Lung (tissue), 12 donors: ENCODE results near the gene TLR9. TPM values are rescaled to one million over a fixed set of nuclear protein-coding genes. Genes with fewer than 3 reads are reported as not detected.

Experiments used
- ATAC-seq: fragments of 200-7000 bp; cut with Tn5 transposase; one replicate; pipeline ENCODE4 v1.9.1; 2020; ENCODE audit warnings: moderate number of reproducible peaks; ENCODE audit not compliant: insufficient read depth, low FRiP score
- DNase-seq, 3 donors: peaks; one replicate each; pipeline ENCODE4 v3.0.0-alpha.2; 2013 to 2017
- H3K27ac ChIP-seq, 2 donors: one replicate each; pipeline ENCODE4 v1.5.1; 2013; ENCODE audit warnings: mild to moderate bottlenecking in 2 of 2, moderate library complexity in 2 of 2, control low read depth in 1 of 2, inconsistent platforms in 1 of 2, low read depth in 1 of 2, low read length in 1 of 2
- H3K27me3 ChIP-seq, 3 donors: one replicate each; pipeline ENCODE4 v1.5.1; 2013; ENCODE audit warnings: low read length in 2 of 3; ENCODE audit not compliant: control insufficient read depth in 3 of 3, insufficient read depth in 3 of 3
- H3K36me3 ChIP-seq, 4 donors: one replicate each; pipeline ENCODE4 v1.5.1; 2013; ENCODE audit warnings: low read length in 4 of 4, mild to moderate bottlenecking in 1 of 4, moderate library complexity in 1 of 4; ENCODE audit not compliant: control insufficient read depth in 4 of 4, insufficient read depth in 4 of 4
- H3K4me1 ChIP-seq, 5 donors: one replicate each; pipeline ENCODE4 v1.5.1; 2013; ENCODE audit warnings: low read length in 5 of 5, mild to moderate bottlenecking in 2 of 5, moderate library complexity in 1 of 5; ENCODE audit not compliant: control insufficient read depth in 5 of 5, insufficient read depth in 5 of 5
- H3K4me3 ChIP-seq: one replicate; pipeline ENCODE4 v1.5.1; 2013; ENCODE audit warnings: mild to moderate bottlenecking, control low read depth, moderate library complexity
- H3K9ac ChIP-seq, 2 donors: one replicate each; pipeline ENCODE4 v1.5.1; 2013; ENCODE audit warnings: low read length in 2 of 2, control low read depth in 1 of 2; ENCODE audit not compliant: insufficient read depth in 1 of 2
- H3K9me3 ChIP-seq, 4 donors: one replicate each; pipeline ENCODE4 v1.5.1; 2013; ENCODE audit warnings: low read length in 3 of 4, mild to moderate bottlenecking in 1 of 4, moderate library complexity in 1 of 4; ENCODE audit not compliant: control insufficient read depth in 4 of 4, insufficient read depth in 3 of 4
- WGBS, 2 donors: extraction: QIAGEN DNeasy Blood & Tissue Kit; methylation state at CpG; one replicate each; pipeline ENCODE4 v1.1.7; 2013; 5-methylcytosine and 5-hydroxymethylcytosine counted together
- polyA plus RNA-seq, 2 donors: library from polyadenylated mRNA; stranded (reverse); fragments of 200-250 nt; gene quantifications; one replicate each; pipeline ENCODE4 v1.2.1, GENCODE V29; 2013
- total RNA-seq, 2 donors: library from RNA; depleted of rRNA in 1 of 2; stranded (reverse); fragments of >200 nt in 1 of 2; gene quantifications; one replicate each; pipeline ENCODE4 v1.2.1, GENCODE V29; 2014 to 2021
- TF ChIP-seq, protein P1 (sequence below): IDR thresholded peaks from 2 replicates; pipeline ENCODE4 v1.5.1; 2012; ENCODE audit warnings: mild to moderate bottlenecking; ENCODE audit errors: control extremely low read depth, extremely low read depth
- donor health status: control.
- donor health status: control.
- donor health status: Bipolar disorder and iron deficiency.
- donor health status: healthy.
- donor health status: DM: yes; HTN: yes; CAD: no.

Gene TLR9
- total and polyA plus RNA-seq, 4 donors, result 0.20 to 1.1 (median 0.37) TPM

DNA sequence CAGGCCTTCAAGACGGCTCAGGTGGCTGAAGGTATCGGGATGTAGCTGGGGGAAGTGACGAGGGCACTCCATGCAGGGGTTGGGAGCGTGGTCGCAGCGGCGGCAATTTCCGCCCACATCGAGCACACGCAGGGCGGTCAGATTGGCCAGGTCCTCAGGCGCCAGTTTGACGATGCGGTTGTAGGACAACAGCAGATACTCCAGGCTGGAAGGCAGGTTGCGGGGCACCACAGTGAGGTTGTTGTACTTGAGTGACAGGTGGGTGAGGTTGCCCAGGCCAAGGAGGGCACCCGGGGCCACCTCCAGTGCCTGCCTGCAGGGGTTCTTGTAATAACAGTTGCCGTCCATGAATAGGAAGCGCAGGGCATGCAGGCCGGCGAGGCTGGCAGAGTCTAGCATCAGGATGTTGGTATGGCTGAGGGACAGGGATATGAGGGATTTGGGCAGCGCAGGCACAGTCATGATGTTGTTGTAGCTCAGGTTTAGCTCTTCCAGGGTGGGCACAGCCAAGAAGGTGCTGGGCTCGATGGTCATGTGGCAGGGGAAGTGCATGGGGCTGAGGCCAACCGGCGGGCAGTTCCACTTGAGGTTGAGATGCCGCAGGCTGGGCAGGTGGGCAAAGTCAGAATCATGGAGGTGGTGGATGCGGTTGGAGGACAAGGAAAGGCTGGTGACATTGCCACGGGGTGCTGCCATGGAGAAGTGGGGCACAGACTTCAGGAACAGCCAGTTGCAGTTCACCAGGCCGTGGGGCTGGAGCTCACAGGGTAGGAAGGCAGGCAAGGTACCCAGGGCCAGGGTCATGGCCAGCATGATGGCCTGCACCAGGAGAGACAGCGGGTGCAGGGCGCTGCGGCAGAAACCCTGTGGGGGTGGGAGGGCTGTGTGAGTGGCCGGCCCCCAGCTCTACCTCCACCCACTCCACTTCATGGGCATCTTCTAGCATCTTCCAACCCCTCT is 1.7 kb downstream of the TLR9 start:
- ATAC-seq (no peak), DNase-seq (no peak)
- TF ChIP-seq, protein P1, sequence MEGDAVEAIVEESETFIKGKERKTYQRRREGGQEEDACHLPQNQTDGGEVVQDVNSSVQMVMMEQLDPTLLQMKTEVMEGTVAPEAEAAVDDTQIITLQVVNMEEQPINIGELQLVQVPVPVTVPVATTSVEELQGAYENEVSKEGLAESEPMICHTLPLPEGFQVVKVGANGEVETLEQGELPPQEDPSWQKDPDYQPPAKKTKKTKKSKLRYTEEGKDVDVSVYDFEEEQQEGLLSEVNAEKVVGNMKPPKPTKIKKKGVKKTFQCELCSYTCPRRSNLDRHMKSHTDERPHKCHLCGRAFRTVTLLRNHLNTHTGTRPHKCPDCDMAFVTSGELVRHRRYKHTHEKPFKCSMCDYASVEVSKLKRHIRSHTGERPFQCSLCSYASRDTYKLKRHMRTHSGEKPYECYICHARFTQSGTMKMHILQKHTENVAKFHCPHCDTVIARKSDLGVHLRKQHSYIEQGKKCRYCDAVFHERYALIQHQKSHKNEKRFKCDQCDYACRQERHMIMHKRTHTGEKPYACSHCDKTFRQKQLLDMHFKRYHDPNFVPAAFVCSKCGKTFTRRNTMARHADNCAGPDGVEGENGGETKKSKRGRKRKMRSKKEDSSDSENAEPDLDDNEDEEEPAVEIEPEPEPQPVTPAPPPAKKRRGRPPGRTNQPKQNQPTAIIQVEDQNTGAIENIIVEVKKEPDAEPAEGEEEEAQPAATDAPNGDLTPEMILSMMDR, result no peak
- Histone ChIP-seq H3K9ac (no peak overlapping the region), H3K36me3 (peaks cover 0 to 10% (median 3%) of the 10 kb centered on the region in 4 donors), H3K27ac (no peak overlapping the region), H3K9me3 (no peaks in the 10 kb centered on the region), H3K4me1 (peaks cover 0 to 21% (median 11%) of the 10 kb centered on the region in 5 donors), H3K4me3 (no peak overlapping the region), H3K27me3 (no peaks in the 10 kb centered on the region)
- WGBS, 2 donors, result 94 to 96% methylated on average over 32 of the region's 32 CpGs

DNA sequence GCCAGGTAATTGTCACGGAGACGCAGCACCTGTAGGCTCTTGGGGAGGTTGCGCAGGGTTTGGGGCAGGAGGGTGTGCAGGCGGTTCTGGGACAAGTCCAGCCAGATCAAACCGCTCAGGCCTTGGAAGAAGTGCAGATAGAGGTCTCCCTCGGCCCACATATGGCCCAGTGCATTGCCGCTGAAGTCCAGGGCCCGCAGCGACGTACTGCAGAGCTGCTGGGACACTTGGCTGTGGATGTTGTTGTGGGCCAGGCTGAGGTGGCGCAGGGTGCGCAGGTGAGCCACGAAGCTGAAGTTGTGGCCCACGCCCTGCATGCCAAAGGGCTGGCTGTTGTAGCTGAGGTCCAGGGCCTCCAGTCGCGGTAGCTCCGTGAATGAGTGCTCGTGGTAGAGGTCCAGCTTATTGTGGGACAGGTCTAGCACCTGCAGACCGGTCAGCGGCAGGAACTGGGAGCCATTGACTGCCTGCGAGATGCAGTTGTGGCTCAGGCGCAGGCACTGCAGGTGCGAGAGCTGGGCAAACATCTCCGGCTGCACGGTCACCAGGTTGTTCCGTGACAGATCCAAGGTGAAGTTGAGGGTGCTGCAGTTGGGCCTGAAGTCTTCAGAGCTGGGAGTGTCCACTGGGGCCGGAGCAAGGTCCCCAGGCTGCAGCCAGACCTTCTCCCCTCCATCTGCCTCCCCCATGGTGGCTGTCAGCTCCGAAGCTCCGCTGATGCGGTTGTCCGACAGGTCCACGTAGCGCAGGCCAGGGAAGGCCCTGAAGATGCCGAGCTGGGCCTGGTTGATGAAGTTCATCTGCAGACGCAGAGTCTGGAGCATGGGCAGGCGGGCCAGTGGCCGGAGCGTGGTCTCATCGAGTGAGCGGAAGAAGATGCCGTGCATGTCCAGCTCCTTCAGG is 2.9 kb downstream of the TLR9 start:
- H3K27ac ChIP-seq, result no peak overlapping the region
- ATAC-seq, result no peak
- H3K4me3 ChIP-seq, result no peak overlapping the region

GRCh38 chr3:52221563-52222318 is 3.7 kb downstream of the TLR9 start:
- peak in 2 of 3 donors; percentile 38 to 62 for DNase-seq
- H3K4me1 ChIP-seq, result peaks cover 2 to 32% (median 21%) of the 10 kb centered on the region in 5 donors
- no peak overlapping the region for H3K9ac ChIP-seq
- TF ChIP-seq, protein P1, result no peak
- no peak overlapping the region for H3K4me3 ChIP-seq
- ATAC-seq, result no peak
- H3K9me3 ChIP-seq, result no peaks in the 10 kb centered on the region
- H3K36me3 ChIP-seq, result no peaks in the 10 kb centered on the region
- WGBS, 2 donors, result 81 to 85% methylated on average over 34 of the region's 34 CpGs
- no peak overlapping the region for H3K27ac ChIP-seq
- H3K27me3 ChIP-seq, result no peaks in the 10 kb centered on the region

More for the DNA sequence above, 2.9 kb downstream of the TLR9 start:
- Histone ChIP-seq H3K36me3 (peaks cover 0 to 1% (median 0%) of the 10 kb centered on the region in 4 donors), H3K9me3 (no peaks in the 10 kb centered on the region), H3K4me1 (peaks cover 0 to 29% (median 18%) of the 10 kb centered on the region in 5 donors), H3K9ac (no peak overlapping the region), H3K27me3 (no peaks in the 10 kb centered on the region)
- no peak for DNase-seq
- TF ChIP-seq, protein P1, result no peak
- 91 to 94% methylated on average over 41 of the region's 41 CpGs for WGBS, 2 donors
